ENCODE data around the gene PARP3.

DNA sequence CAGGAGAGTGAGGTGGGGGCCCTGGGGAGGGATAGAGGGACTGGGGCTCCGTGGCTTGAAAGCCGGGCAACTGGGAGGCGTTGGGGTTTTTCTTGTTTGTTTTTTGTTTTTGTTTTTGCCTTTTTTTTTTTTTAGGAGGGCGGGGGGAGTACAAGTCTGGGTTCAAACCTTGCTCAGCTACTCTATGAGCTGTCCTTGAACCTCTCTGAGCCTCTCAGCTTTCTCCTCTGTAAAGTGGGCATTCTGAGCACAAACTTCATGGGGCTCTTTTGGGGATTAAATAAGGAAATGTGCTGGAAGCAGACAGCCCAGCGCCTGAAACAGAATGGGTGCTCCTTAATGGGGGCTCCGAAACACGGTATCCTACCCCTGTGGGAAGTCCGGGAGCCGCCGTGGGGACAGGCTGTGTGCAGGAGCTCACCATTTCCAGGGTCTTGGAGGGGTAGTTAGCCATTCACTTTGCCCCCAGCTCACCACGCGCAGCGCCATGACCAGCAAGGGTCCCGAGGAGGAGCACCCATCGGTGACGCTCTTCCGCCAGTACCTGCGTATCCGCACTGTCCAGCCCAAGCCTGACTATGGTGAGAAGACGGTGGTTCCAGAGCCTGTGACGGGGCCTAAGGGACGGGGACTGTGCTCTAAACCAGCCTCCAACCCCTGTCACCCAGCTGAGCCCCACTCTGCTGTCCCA lies 41.6 kb downstream of the PARP3 start:
- TF ChIP-seq GATA2 (IDR thresholded peaks at IDR 0.05; ENCODE audit: low read depth, low read length) (no peak), GATA3 (IDR thresholded peaks at IDR 0.05; ENCODE audit: low read depth, low read length) (no peak)

Measured in SH-SY5Y (cell line).